CD4-positive, alpha-beta T cell treated with Interleukin-10 for 1 hour (primary cell): ENCODE data around the gene MIER2.

Source experiments
- DNase-seq: peaks from one replicate; pipeline ENCODE4 v3.0.0-alpha.2; 2020

MIER2 gene

DNA sequence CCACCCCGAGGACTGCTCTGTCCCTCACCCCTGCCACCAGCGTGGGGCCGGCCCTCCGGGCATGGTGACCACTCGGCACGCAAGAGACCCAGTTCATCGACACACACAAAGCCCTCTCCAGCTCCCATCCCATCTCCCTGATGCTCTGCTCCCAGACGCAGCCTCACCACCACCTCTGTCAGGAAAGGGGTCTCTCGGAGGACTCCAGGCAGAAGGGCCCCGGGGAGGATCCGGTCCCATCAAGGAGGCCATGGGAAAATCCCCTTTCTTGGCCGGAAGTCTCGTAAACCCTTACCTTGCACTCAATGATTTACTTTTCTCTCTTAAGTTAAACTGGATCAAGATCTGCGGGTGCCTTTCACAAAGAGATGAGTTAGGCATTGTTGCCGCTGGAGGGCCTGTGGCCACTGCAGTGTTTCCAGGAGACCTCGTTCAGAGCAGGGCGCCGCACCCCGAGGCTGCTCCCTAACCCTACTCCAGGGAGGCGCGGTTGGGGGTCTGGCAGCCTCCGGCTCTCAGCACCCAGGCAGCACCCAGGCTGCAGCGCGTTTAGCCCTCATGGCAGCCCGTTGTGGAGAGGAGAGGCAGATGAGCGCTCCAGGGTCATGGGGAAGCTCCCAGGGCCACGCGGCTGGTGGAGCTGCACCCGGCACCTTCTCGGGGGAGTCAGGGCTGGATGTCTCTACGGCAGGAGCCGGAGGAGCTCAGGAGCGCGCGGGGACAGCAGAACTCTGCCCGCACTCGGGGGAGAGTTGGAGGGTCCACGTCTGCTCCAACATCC, 33.4 kb upstream of the MIER2 start:
- no peak for DNase-seq

GRCh38 chr19:376111-376470, 31.5 kb upstream of the MIER2 start:
- no peak for DNase-seq

GRCh38 chr19:375395-376110, 31.0 kb upstream of the MIER2 start:
- DNase-seq: no peak

GRCh38 chr19:374886-375235, 30.3 kb upstream of the MIER2 start:
- DNase-seq: no peak

- no peak for DNase-seq
Observed at GRCh38 chr19:374183-374885, 29.7 kb upstream of the MIER2 start.

DNA sequence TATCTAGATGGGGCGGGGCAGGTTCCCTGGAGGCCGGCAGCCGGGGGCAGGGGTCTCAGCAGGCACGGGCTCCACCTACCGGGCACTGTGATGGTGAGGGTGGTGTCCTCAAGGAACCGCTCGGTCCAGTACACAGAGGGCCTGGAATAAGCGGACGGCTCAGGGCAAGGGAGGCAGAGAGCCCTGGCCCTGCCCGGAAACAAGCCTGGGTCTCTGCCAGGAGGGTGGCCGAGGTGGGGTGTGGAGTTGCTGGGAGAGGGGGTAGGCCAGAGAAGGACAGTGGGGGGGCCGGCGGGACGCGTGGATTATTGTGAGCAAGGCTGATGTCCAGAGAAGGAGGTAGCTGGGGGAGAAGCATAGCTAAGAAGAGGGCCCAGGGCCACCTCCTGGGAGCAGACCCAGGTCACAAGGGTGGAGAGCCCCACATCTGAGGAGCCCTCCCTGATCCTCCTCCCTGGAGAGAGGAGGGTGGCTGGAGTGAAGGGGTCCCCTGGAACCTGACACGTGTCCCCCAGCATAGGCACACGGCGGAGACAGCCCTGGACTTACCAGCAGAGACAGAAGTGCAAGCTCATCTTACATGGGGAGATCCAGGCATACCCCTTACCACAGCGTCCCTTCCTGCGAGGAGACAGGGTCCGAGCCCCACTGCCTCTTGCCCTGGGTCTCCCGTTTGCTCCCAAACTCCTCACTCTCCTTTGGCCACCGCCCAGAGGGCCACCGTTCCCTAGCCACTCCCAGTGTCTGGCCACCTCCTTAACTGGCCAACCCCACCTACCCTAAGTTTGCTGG, 29.0 kb upstream of the MIER2 start:
- no peak for DNase-seq

- DNase-seq: no peak
Observed at GRCh38 chr19:372306-372890, 27.8 kb upstream of the MIER2 start.

DNA sequence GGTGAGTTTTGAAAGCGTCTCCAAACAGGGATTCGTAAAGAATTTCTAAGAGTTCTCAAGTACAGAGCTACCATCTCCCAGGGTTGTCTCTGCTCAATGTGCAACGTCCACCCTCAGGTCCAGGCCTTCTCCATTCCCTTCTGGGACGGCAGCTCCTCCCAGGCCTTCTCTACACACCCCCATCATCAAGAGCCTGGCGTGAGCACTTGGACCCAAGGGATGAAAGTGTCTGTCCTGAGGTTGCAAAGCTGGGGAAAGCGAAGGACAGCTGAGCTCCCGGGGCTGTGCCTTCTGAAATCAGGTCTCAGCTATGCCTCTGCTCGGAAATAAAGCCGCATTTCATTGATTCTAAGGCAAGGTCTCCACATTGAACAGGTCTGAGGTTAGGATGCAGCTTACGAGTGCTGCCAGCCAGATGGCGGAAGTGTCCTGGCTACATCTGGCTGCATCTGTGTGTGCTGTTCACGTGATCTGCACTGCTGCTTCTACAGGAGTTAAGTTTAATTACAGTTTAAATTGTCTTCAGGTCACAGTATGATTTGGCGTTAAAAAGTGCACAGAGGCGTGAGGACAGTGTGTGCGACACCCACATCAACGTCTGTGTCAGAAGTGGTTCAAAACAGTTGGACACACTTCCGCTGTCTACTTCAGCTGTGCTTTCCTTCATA, 27.0 kb upstream of the MIER2 start:
- DNase-seq: no peak

DNA sequence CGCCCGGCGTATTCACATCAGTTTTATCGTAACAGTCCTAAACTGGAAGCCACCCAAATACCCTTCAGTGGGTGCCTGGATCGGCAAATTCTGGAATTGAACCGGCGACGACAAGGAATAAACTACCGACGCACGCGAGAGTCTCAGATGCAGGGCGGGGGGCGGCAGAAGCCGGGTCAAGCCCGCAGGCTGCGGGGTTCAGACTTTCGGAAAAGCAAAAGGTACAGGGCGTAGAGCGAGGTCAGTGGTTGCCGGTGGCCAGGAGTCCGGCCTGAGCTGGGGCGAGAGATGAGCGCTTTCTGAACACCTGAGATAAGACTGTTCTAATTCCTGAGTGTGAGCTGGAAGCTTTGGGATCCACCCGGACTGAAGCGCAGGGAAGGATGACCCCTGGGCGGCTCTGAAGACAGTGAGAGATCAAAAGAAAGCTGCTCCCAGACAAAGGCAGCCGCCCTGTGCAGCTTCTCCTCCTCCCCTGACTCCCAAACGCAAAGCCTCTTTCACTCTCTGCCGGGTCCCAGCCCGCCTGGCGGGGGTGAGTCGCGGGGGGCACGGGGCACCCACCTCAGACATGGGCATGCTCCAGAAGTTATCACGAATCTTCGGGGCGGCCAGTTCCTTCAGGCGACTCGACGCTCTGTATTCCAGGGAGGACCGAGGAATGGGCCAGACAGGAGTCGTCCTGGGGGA, 26.2 kb upstream of the MIER2 start:
- DNase-seq: no peak

DNA sequence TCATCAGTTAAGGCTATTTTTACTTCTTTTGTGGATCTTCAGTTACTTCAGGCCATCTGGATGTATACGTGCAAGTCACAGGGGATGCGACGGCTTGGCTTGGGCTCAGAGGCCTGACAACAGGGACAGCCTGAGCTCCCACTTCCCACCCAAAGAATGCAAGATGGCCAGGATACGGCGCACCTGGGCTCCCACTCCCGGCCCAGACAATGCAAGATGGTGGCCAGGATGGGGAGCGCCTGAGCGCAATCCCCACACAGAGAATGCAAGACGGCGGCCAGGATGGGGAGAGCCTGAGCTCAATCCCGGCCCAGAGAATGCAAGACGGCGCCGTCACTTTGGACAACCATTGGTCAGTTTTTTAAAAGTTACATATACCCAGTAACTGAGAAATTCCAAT, 25.3 kb upstream of the MIER2 start:
- no peak for DNase-seq

GRCh38 chr19:369256-369655, 24.7 kb upstream of the MIER2 start:
- DNase-seq: no peak

DNA sequence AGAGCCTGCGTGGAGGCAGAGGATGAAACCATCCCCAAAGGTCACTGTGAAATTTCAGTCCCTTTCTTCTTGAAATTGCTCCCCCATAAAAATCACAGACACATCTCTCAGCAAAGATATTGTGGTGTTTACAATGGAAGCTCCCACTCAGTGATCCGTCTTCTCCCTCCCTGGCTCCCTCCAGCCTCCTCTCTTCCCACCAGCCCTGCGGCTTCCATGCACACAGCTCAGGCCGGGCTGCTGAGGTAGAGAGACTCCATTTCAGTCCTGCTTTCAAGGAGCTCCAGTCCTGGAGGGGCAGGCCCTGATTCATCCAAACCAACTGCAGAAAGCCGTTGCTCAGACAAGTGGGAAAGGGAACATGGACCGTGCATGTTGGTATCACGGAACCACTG, 24.0 kb upstream of the MIER2 start:
- DNase-seq: no peak

- DNase-seq: no peak
Observed at GRCh38 chr19:367963-368629, 23.5 kb upstream of the MIER2 start.

- no peak for DNase-seq
Observed at GRCh38 chr19:367561-367960, 23.0 kb upstream of the MIER2 start.

- DNase-seq: no peak
Observed at GRCh38 chr19:366951-367350, 22.4 kb upstream of the MIER2 start.

DNA sequence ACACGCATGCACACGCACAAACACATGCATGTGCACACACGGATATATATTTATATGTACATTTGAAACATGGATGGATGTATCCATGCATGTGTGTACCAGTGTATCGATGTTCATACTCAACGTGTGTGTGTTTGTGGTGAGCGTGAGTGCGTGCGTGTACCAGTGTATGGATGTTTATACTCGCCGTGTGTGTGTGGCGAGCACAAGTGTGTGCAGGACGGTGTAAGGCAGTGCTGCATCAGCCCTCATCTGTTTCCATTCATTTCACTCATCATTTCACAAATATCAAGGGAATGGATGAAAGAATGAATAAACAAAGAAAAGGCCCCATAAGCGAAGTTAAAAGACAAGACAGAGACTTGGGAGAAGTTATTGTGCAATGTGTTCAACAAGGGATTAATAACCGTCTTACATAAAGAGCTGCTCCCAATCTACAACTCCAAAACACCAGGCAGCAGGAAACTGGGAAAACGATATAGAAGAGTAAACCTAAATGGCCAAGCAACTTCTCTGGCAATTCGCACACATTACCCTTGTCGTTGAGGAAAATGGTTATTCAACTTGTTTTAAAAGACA, 21.7 kb upstream of the MIER2 start:
- DNase-seq: no peak

- DNase-seq: no peak
Observed at GRCh38 chr19:364496-365287, 20.1 kb upstream of the MIER2 start.

DNA sequence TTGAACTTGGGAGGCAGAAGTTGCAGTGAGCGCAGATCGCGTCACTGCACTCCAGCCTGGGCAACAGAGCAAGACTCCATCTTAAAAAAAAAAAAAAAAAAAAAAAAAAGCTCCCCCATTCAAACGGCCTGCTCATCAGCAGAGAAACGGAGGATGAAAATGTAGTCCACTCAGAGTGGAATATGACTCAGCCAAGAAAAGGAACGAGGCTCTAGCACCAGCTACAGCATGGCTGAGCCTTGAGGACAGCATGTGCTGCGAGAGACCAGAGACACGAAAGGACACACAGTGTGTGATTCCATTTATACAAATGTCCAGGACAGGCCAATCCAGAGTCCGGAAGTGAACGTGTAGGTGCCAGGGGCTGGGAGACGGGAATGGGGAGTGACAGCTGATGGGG, 18.1 kb upstream of the MIER2 start:
- DNase-seq: no peak

GRCh38 chr19:362154-362553, 17.6 kb upstream of the MIER2 start:
- DNase-seq: no peak

DNA sequence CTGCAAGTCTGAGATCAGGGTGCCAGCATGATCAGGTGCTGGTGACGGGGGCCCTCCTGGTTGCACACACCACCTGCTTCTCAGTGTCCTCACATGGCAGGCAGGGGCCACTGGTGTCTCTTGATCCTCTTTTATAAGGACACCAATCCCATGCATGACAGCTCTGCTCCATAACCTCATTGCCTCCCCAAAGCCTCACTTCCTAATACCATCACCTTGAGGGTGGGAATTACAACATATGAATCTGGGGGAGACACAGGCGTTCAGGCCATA, 15.0 kb upstream of the MIER2 start:
- no peak for DNase-seq
